Neuronal stem cell (in vitro differentiated cells): ENCODE data around the gene PCDHGB7.
A peak's percentile ranks its signal among the peaks of the same experiment; 100 is the strongest.
"Not testable (repeated sequence)": the region's sequence is repeated elsewhere in the genome, so short reads cannot be mapped to it uniquely, and the experiment has no call there.

ENCODE experiments used
- DNase-seq: peaks from one replicate; pipeline ENCODE4 v3.0.0-alpha.2; 2013; ENCODE audit warnings: low spot score
- H2AFZ ChIP-seq: one replicate; pipeline ENCODE4 v1.6.1; 2013; ENCODE audit warnings: mild to moderate bottlenecking, low read length, inconsistent platforms
- H2AK5ac ChIP-seq: 2 replicates; pipeline ENCODE4 v1.6.1; 2013; ENCODE audit warnings: low read depth, mild to moderate bottlenecking, inconsistent platforms, low read length, moderate library complexity, mixed read lengths
- H2BK120ac ChIP-seq: 2 replicates; pipeline ENCODE4 v1.6.1; 2013; ENCODE audit warnings: low read depth, mild to moderate bottlenecking, inconsistent platforms, low read length, moderate library complexity, mixed read lengths
- H2BK12ac ChIP-seq: one replicate; pipeline ENCODE4 v1.6.1; 2013; ENCODE audit warnings: low read length, inconsistent platforms
- H2BK15ac ChIP-seq: 2 replicates; pipeline ENCODE4 v1.6.1; 2013; ENCODE audit warnings: mild to moderate bottlenecking, low read length, inconsistent platforms, mixed read lengths
- H2BK5ac ChIP-seq: one replicate; pipeline ENCODE4 v1.6.1; 2013; ENCODE audit warnings: inconsistent platforms, mild to moderate bottlenecking, low read length, moderate library complexity
- H3K14ac ChIP-seq: one replicate; pipeline ENCODE4 v1.6.1; 2013; ENCODE audit warnings: low read length, inconsistent platforms
- H3K18ac ChIP-seq: 2 replicates; pipeline ENCODE4 v1.6.1; 2013; ENCODE audit warnings: low read length, inconsistent platforms
- H3K23ac ChIP-seq: 2 replicates; pipeline ENCODE4 v1.6.1; 2013; ENCODE audit warnings: low read depth, mild to moderate bottlenecking, mixed read lengths, low read length, inconsistent platforms; ENCODE audit not compliant: poor library complexity
- H3K27ac ChIP-seq: replicated peaks from 3 replicates; pipeline ENCODE4 v1.5.1; 2013; ENCODE audit warnings: low read length, inconsistent platforms
- H3K27me3 ChIP-seq, 3 experiments: 2 replicates each; pipeline ENCODE4 v1.6.1; 2013; ENCODE audit warnings: low read length in 3 of 3, mild to moderate bottlenecking in 2 of 3, inconsistent platforms in 1 of 3, low read depth in 1 of 3, mixed read lengths in 1 of 3, moderate library complexity in 1 of 3; ENCODE audit not compliant: control insufficient read depth in 3 of 3, insufficient read depth in 3 of 3
- H3K36me3 ChIP-seq, 2 donors: replicated peaks in 1 of 2; 2 replicates each; pipeline ENCODE4 v1.6.1; 2013; ENCODE audit warnings: low read length in 2 of 2; ENCODE audit not compliant: control insufficient read depth in 2 of 2, insufficient read depth in 2 of 2
- H3K4ac ChIP-seq: 2 replicates; pipeline ENCODE4 v1.6.1; 2013; ENCODE audit warnings: inconsistent platforms, mild to moderate bottlenecking, low read length, moderate library complexity
- H3K4me1 ChIP-seq, 2 donors: 1 replicate in 1 of 2; 2 replicates in 1 of 2; pipeline ENCODE4 v1.6.1; 2013; ENCODE audit warnings: low read length in 2 of 2, low read depth in 1 of 2; ENCODE audit not compliant: control insufficient read depth in 2 of 2, insufficient read depth in 1 of 2
- H3K4me2 ChIP-seq: one replicate; pipeline ENCODE4 v1.6.1; 2013; ENCODE audit warnings: mild to moderate bottlenecking, low read length, inconsistent platforms; ENCODE audit not compliant: insufficient read depth, poor library complexity, severe bottlenecking
- H3K4me3 ChIP-seq, 2 donors: 2 replicates each; pipeline ENCODE4 v1.5.1; 2013; ENCODE audit warnings: low read length in 2 of 2, mild to moderate bottlenecking in 2 of 2, inconsistent platforms in 1 of 2, moderate library complexity in 1 of 2
- H3K79me1 ChIP-seq: one replicate; pipeline ENCODE4 v1.6.1; 2013; ENCODE audit warnings: low read depth, mild to moderate bottlenecking, inconsistent platforms, low read length, moderate library complexity
- H3K9ac ChIP-seq: one replicate; pipeline ENCODE4 v1.6.1; 2013; ENCODE audit warnings: mild to moderate bottlenecking, low read depth, low read length, inconsistent platforms; ENCODE audit not compliant: poor library complexity
- H3K9me3 ChIP-seq, 2 donors: replicated peaks in 1 of 2; 2 replicates each; pipeline versions ENCODE3 to v1.6.1; 2013; ENCODE audit warnings: low read length in 2 of 2, mild to moderate bottlenecking in 2 of 2, inconsistent platforms in 1 of 2, low read depth in 1 of 2, mixed read lengths in 1 of 2, moderate library complexity in 1 of 2; ENCODE audit not compliant: control insufficient read depth in 2 of 2, insufficient read depth in 1 of 2
- H4K8ac ChIP-seq: one replicate; pipeline ENCODE4 v1.6.1; 2013; ENCODE audit warnings: low read depth, mild to moderate bottlenecking, inconsistent platforms, low read length, moderate library complexity
- H4K91ac ChIP-seq: one replicate; pipeline ENCODE4 v1.6.1; 2013; ENCODE audit warnings: low read length, low read depth, mild to moderate bottlenecking, inconsistent platforms; ENCODE audit not compliant: poor library complexity
- WGBS, 2 donors: extraction: QIAGEN DNeasy Blood & Tissue Kit; methylation state at CpG; one replicate each; pipeline ENCODE4 v1.1.7; 2013; ENCODE audit warnings: missing lambda C conversion rate in 2 of 2, mixed read lengths in 1 of 2; ENCODE audit not compliant: insufficient read length in 2 of 2, insufficient replicate concordance in 1 of 2; ENCODE audit errors: extremely low coverage in 2 of 2; 5-methylcytosine and 5-hydroxymethylcytosine counted together

Gene PCDHGB7

GRCh38 chr5:141431286-141431685, 13.8 kb downstream of the PCDHGB7 start:
- H3K4me3 ChIP-seq = peak overlapping the region in 1 of 2 donors; percentile 11
- H3K36me3 ChIP-seq = peaks cover 27 to 42% of the 10 kb centered on the region in 2 donors
- H3K23ac ChIP-seq = peak overlapping the region; percentile 55
- H2BK12ac ChIP-seq = no peak overlapping the region
- no peaks in the 10 kb centered on the region for H3K27me3 ChIP-seq
- no peak overlapping the region for H2AK5ac ChIP-seq
- DNase-seq = no peak
- H2BK15ac ChIP-seq = no peak overlapping the region
- H2BK5ac ChIP-seq = no peak overlapping the region
- no peak overlapping the region for H3K14ac ChIP-seq
- H2BK120ac ChIP-seq = no peak overlapping the region
- H3K27ac ChIP-seq = no peak overlapping the region
- no CpG with 5 or more reads among the region's 37 CpGs for WGBS, 2 donors
- no peaks in the 10 kb centered on the region for H3K4me1 ChIP-seq
- H3K9ac ChIP-seq = no peak overlapping the region
- no peak overlapping the region for H3K4ac ChIP-seq
- H3K79me1 ChIP-seq = peaks cover 12% of the 10 kb centered on the region
- no peak overlapping the region for H3K4me2 ChIP-seq
- no peak overlapping the region for H3K18ac ChIP-seq
- no peak overlapping the region for H4K8ac ChIP-seq
- peaks cover 48 to 70% of the 10 kb centered on the region in 2 donors for H3K9me3 ChIP-seq
- no peak overlapping the region for H4K91ac ChIP-seq
- no peak overlapping the region for H2AFZ ChIP-seq

DNA sequence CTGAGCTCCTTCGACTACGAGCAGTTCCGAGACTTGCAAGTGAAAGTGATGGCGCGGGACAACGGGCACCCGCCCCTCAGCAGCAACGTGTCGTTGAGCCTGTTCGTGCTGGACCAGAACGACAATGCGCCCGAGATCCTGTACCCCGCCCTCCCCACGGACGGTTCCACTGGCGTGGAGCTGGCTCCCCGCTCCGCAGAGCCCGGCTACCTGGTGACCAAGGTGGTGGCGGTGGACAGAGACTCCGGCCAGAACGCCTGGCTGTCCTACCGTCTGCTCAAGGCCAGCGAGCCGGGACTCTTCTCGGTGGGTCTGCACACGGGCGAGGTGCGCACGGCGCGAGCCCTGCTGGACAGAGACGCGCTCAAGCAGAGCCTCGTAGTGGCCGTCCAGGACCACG, 14.8 kb downstream of the PCDHGB7 start:
- not testable (repeated sequence) for H2BK5ac ChIP-seq, H3K18ac ChIP-seq, H2BK12ac ChIP-seq, H3K23ac ChIP-seq, H4K91ac ChIP-seq, H2BK15ac ChIP-seq, DNase-seq, H3K27me3 ChIP-seq, H3K4ac ChIP-seq, H3K4me3 ChIP-seq, H3K4me1 ChIP-seq, H3K4me2 ChIP-seq, H4K8ac ChIP-seq, H3K14ac ChIP-seq, H3K9ac ChIP-seq, H3K27ac ChIP-seq, H2BK120ac ChIP-seq, H2AK5ac ChIP-seq, H2AFZ ChIP-seq
- peaks cover 21 to 36% of the 10 kb centered on the region in 2 donors for H3K36me3 ChIP-seq
- WGBS, 2 donors = no CpG with 5 or more reads among the region's 38 CpGs
- H3K9me3 ChIP-seq = peaks cover 37 to 67% of the 10 kb centered on the region in 2 donors
- H3K79me1 ChIP-seq = peaks cover 12% of the 10 kb centered on the region

DNA sequence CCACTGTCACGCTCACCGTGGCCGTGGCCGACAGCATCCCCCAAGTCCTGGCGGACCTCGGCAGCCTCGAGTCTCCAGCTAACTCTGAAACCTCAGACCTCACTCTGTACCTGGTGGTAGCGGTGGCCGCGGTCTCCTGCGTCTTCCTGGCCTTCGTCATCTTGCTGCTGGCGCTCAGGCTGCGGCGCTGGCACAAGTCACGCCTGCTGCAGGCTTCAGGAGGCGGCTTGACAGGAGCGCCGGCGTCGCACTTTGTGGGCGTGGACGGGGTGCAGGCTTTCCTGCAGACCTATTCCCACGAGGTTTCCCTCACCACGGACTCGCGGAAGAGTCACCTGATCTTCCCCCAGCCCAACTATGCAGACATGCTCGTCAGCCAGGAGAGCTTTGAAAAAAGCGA, 15.2 kb downstream of the PCDHGB7 start:
- not testable (repeated sequence) for H2BK5ac ChIP-seq, H4K8ac ChIP-seq, H2BK15ac ChIP-seq, H4K91ac ChIP-seq, H3K4ac ChIP-seq, H3K23ac ChIP-seq, H3K4me3 ChIP-seq, H3K27me3 ChIP-seq, H2AFZ ChIP-seq, H3K4me1 ChIP-seq, H2AK5ac ChIP-seq, DNase-seq, H3K9ac ChIP-seq, H2BK12ac ChIP-seq, H3K18ac ChIP-seq, H3K14ac ChIP-seq, H2BK120ac ChIP-seq, H3K4me2 ChIP-seq, H3K27ac ChIP-seq
- H3K36me3 ChIP-seq = peaks cover 17 to 31% of the 10 kb centered on the region in 2 donors
- peaks cover 10% of the 10 kb centered on the region for H3K79me1 ChIP-seq
- H3K9me3 ChIP-seq = peaks cover 33 to 63% of the 10 kb centered on the region in 2 donors
- WGBS, 2 donors = no CpG with 5 or more reads among the region's 29 CpGs

- Histone ChIP-seq H3K14ac (no peak overlapping the region), H3K18ac (no peak overlapping the region), H3K23ac (no peak overlapping the region), H3K4me3 (no peak overlapping the region), H3K27me3 (no peaks in the 10 kb centered on the region), H3K36me3 (peaks cover 12 to 25% of the 10 kb centered on the region in 2 donors), H2BK120ac (no peak overlapping the region), H3K27ac (no peak overlapping the region), H3K4ac (no peak overlapping the region), H4K8ac (no peak overlapping the region), H3K9ac (no peak overlapping the region), H4K91ac (no peak overlapping the region), H2AFZ (no peak overlapping the region), H2BK12ac (no peak overlapping the region), H3K4me1 (no peaks in the 10 kb centered on the region), H3K79me1 (peaks cover 8% of the 10 kb centered on the region), H3K9me3 (peaks cover 27 to 57% of the 10 kb centered on the region in 2 donors), H2AK5ac (no peak overlapping the region), H2BK15ac (no peak overlapping the region), H3K4me2 (no peak overlapping the region), H2BK5ac (no peak overlapping the region)
- DNase-seq = no peak
- WGBS, 2 donors = no CpG with 5 or more reads among the region's 2 CpGs
These were observed 16.5 kb downstream of the PCDHGB7 start for GRCh38 chr5:141434006-141434405.
